Gastroesophageal sphincter (tissue), 3 donors: ENCODE results near the gene PSMA7.

Source experiments
- CTCF ChIP-seq, 4 experiments: fragments of 200-600 bp in 2 of 4; fragments of 450-650 bp in 2 of 4; sonication (generic) in 1 of 4; IDR thresholded peaks; one replicate each; pipeline ENCODE4 v1.5.1; 2017 to 2019; ENCODE audit warnings: antibody characterized with exemption in 4 of 4, mild to moderate bottlenecking in 2 of 4, moderate library complexity in 2 of 4
- POLR2A ChIP-seq, 2 donors: fragments of 450-650 bp; IDR thresholded peaks; one replicate each; pipeline ENCODE4 v1.6.1; 2017; ENCODE audit warnings: antibody characterized with exemption in 2 of 2, mild to moderate bottlenecking in 2 of 2, moderate library complexity in 1 of 2

- no peak for TF ChIP-seq POLR2A (IDR thresholded peaks at IDR 0.05)
- TF ChIP-seq CTCF (IDR thresholded peaks at IDR 0.05) = no peak
Observed at GRCh38 chr20:62089393-62089792, 53.8 kb downstream of the PSMA7 start.
